Measurements from ENCODE around the gene HMSD. TPM values are rescaled to one million over a fixed set of nuclear protein-coding genes. Genes with fewer than 3 reads are reported as not detected.

HMSD gene
- total and polyA plus RNA-seq, 2 of the 4 experiments (the other 2 are of a cell fraction), result 0.17 to 0.36 TPM

DNA sequence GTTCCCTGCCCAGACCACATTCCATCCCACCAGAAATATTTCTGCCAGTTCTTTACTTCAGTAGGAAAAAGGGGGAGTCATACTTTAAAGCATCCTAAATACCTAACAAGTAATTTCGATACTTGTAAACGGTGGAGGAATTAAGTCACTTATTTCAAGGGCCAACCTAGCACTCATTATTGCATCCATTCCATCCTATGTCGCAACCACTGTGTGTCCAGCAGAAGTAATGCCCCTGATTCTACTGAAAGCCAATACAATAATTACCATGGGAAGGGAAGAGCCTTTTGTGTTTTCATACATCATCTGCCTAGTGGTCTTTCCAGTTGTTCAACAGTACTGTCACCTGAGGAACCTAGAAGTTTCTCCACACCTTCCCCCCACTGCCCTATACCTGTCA is 33.3 kb downstream of the HMSD start:
- WGBS, 2 experiments (ENCODE audit: extremely low coverage in 2 of 2, insufficient read length in 1 of 2), result no CpG with 5 or more reads among the region's 3 CpGs
- H3K27me3 ChIP-seq (ENCODE audit: control insufficient read depth, insufficient read depth, low read length), result no peaks in the 10 kb centered on the region
- H3K14ac ChIP-seq (replicated peaks; ENCODE audit: low read depth, low read length), result no peak overlapping the region
- peaks cover 23% of the 10 kb centered on the region for H3K36me3 ChIP-seq (ENCODE audit: control insufficient read depth, insufficient read depth, low read length)
- no peak overlapping the region for H2AFZ ChIP-seq (replicated peaks; ENCODE audit: low read length, poor library complexity)
- H3K18ac ChIP-seq (ENCODE audit: low read depth, low read length), result no peak overlapping the region
- H4K5ac ChIP-seq (ENCODE audit: low read depth, low read length), result no peak overlapping the region
- ChIA-PET POLR2A (ENCODE audit: unreplicated experiment) (no interaction called here), CTCF (no interaction called here)
- no peak overlapping the region for H4K8ac ChIP-seq (ENCODE audit: low read depth in 2 of 2, low read length in 2 of 2)
- H3K9me3 ChIP-seq (ENCODE audit: control insufficient read depth, insufficient read depth, low read length), result no peaks in the 10 kb centered on the region
- no peak for TF ChIP-seq POLR2A (IDR thresholded peaks at IDR 0.05; ENCODE audit: low read depth, low read length)
- peak; percentile 81 for TF ChIP-seq CEBPB (IDR thresholded peaks at IDR 0.05; ENCODE audit: low read depth, low read length)
- H2BK15ac ChIP-seq (ENCODE audit: low read depth, low read length), result no peak overlapping the region
- H3K4me3 ChIP-seq (ENCODE audit: insufficient read depth, low read depth, low read length), result no peak overlapping the region
- BruUV-seq (replicated peaks), result no TSS peak
- H2AK9ac ChIP-seq (replicated peaks; ENCODE audit: low read depth, low read length, poor library complexity), result no peak overlapping the region
- DNase-seq (no peak), ATAC-seq (ENCODE audit: low read depth) (no peak)
- no peak overlapping the region for H2AK5ac ChIP-seq (ENCODE audit: low read depth, low read length)
- dilution Hi-C loops (cut with HindIII; ENCODE audit: low sequenced_read_pairs, unreplicated experiment), result no loop called here
- no peak overlapping the region for H3K27ac ChIP-seq (ENCODE audit: insufficient read depth, low read length)
- no peak overlapping the region for H2BK120ac ChIP-seq (ENCODE audit: low read depth, low read length)
- H3K4me2 ChIP-seq (ENCODE audit: low read depth, low read length), result no peak overlapping the region
- in situ Hi-C loops (cut with MboI; ENCODE audit: low sequenced_read_pairs), result no loop called here
- H2BK5ac ChIP-seq (ENCODE audit: low read depth, low read length, poor library complexity, severe bottlenecking), result no peak overlapping the region
- H3K79me1 ChIP-seq (ENCODE audit: low read depth in 1 of 2, low read length in 2 of 2), result peaks cover 21 to 35% of the 10 kb centered on the region in 2 experiments
- H3K9ac ChIP-seq (ENCODE audit: low read depth, low read length), result no peak overlapping the region
- no peak overlapping the region for H3K4ac ChIP-seq (ENCODE audit: low read depth, low read length)
- H3K4me1 ChIP-seq (ENCODE audit: control insufficient read depth, insufficient read depth, low read length), result no peaks in the 10 kb centered on the region; the same call in 1 of the 2 replicates
- H3K9me1 ChIP-seq (ENCODE audit: insufficient read depth, low read length), result no peaks in the 10 kb centered on the region; the same call in 1 of the 2 replicates
- no peak overlapping the region for H4K91ac ChIP-seq (ENCODE audit: insufficient read depth, low read depth, low read length)
- H3K23ac ChIP-seq (ENCODE audit: low read depth, low read length), result no peak overlapping the region
- no peak overlapping the region for H3K56ac ChIP-seq (ENCODE audit: extremely low read depth, insufficient read depth, low read length)
- intact Hi-C loops (cut with micrococcal nuclease), result no loop called here
- H4K20me1 ChIP-seq (ENCODE audit: insufficient read depth, low read length), result no peaks in the 10 kb centered on the region
- H2BK20ac ChIP-seq (ENCODE audit: low read depth, low read length), result no peak overlapping the region

All from IMR-90 (cell line).